Thyroid gland (tissue), 4 donors: ENCODE results near the gene TIMM17A.

Source experiments
- POLR2A ChIP-seq, 2 donors: fragments of 450-650 bp; IDR thresholded peaks; one replicate each; pipeline ENCODE4 v1.6.1; 2017; ENCODE audit warnings: antibody characterized with exemption in 2 of 2, mild to moderate bottlenecking in 2 of 2, moderate library complexity in 1 of 2
- TF ChIP-seq, protein P1 (sequence below), 6 experiments: fragments of 200-600 bp in 3 of 6; fragments of 450-650 bp in 3 of 6; sonication (generic) in 3 of 6; IDR thresholded peaks; one replicate each; pipeline ENCODE4 v1.5.1; 2016 to 2019; ENCODE audit warnings: antibody characterized with exemption in 6 of 6, mild to moderate bottlenecking in 2 of 6, inconsistent platforms in 1 of 6, moderate library complexity in 1 of 6

DNA sequence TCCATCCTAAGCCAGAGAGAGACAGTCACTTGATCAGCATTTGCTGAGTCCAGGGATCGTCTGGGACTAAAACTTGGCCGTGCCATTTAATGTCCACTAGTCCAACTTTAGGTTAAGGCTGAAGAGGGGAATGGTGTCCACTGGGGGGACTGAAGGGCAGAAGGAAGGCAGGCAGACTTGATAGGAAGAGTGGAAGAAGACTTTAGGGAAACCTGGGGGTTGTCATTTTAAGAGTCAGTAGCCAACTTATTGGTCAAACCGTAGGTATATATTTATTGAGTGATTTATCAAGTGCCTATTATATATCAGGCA lies 7.7 kb upstream of the TIMM17A start:
- TF ChIP-seq, protein P1, sequence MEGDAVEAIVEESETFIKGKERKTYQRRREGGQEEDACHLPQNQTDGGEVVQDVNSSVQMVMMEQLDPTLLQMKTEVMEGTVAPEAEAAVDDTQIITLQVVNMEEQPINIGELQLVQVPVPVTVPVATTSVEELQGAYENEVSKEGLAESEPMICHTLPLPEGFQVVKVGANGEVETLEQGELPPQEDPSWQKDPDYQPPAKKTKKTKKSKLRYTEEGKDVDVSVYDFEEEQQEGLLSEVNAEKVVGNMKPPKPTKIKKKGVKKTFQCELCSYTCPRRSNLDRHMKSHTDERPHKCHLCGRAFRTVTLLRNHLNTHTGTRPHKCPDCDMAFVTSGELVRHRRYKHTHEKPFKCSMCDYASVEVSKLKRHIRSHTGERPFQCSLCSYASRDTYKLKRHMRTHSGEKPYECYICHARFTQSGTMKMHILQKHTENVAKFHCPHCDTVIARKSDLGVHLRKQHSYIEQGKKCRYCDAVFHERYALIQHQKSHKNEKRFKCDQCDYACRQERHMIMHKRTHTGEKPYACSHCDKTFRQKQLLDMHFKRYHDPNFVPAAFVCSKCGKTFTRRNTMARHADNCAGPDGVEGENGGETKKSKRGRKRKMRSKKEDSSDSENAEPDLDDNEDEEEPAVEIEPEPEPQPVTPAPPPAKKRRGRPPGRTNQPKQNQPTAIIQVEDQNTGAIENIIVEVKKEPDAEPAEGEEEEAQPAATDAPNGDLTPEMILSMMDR (IDR thresholded peaks at IDR 0.05) = no peak
- TF ChIP-seq POLR2A (IDR thresholded peaks at IDR 0.05) = no peak
